COLO668 (cell line): ENCODE data around the gene HEATR9.

Source experiments
- DNase-seq: peaks from one replicate; lab custom pipeline; 2025; ENCODE audit not compliant: unreplicated experiment; lab: John Stamatoyannopoulos, UW

Gene HEATR9

DNA sequence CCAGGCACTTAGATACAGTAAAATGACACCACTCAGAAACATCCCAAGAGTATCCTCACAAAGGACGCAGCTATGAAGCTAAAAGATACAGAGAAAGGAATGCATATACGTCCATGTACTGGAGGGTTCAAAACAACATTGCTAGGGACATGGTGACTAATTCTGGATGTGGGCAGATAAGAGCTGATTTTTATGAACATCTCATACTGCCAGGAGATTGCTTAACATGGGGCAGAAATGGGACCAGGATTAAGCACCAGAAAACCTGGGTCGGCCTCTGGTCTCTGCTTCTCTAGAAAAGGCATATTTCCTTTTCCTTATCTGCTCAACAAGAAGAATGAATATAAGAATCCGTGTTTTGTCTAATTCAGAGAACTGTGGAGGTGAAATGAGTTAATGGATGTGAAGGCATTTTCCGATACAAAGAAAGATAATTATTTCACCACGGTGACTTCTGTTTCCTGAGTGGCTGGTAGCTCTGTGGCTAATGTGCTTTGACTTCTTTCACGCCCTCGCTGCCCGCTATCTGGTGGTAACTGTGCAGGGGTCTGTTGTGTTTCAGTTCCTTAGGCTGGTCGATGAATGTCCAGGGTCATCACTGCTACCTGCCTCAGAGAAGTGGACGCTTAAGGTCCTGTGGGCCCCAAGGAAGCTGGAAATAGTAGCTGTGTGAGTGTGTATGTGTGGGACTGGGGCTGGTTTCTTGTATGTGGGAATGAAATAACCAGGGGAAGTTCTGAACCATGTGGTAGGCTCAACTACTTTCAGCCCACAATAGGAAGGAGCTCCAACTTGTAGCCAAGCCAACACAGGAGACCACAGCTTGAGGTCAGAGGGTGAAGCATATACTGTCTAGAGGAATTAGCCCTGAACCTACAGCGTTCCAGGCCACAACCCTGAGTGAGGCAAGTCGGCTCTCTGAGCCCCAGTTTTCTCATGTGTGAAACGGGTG lies 27.2 kb upstream of the HEATR9 start:
- no peak for DNase-seq

DNA sequence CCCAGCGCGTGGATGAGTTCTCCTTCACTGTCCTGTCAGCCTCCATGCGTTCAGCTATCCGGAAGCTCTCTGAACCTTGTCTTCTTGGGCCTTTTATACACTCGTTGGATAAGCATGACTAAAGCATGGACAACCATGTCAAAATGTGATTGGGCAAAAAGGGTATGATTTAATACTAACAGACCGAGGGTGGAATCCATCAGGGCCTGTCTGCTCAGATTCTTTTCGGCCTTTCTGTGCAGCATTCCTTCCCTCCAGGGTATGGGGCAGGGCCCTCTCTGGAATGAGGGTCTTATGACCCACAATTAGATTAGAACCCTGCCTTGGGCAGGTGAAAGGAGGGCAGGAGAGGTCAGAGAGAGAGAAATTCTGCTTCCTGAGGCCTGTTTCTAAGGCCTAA lies 25.5 kb upstream of the HEATR9 start:
- no peak for DNase-seq

DNA sequence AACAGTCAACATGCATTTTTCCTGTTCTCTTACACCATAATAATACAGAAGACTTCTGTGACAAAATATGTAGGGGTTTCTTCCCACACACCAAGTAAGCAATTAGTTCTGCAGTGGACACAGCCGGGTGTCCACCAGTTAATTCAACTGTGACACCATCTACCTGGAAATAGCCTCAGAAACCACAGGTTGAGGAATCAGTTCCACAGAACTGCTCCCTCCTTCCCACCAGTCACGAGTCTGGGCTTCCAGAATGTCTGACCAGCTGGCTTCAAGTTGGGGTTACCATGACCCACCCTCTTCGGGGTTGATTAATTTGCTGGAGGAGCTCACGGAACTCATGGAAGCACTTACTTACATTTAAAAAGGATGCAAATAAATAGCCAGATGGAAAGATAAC lies 25.1 kb upstream of the HEATR9 start:
- DNase-seq: no peak

DNA sequence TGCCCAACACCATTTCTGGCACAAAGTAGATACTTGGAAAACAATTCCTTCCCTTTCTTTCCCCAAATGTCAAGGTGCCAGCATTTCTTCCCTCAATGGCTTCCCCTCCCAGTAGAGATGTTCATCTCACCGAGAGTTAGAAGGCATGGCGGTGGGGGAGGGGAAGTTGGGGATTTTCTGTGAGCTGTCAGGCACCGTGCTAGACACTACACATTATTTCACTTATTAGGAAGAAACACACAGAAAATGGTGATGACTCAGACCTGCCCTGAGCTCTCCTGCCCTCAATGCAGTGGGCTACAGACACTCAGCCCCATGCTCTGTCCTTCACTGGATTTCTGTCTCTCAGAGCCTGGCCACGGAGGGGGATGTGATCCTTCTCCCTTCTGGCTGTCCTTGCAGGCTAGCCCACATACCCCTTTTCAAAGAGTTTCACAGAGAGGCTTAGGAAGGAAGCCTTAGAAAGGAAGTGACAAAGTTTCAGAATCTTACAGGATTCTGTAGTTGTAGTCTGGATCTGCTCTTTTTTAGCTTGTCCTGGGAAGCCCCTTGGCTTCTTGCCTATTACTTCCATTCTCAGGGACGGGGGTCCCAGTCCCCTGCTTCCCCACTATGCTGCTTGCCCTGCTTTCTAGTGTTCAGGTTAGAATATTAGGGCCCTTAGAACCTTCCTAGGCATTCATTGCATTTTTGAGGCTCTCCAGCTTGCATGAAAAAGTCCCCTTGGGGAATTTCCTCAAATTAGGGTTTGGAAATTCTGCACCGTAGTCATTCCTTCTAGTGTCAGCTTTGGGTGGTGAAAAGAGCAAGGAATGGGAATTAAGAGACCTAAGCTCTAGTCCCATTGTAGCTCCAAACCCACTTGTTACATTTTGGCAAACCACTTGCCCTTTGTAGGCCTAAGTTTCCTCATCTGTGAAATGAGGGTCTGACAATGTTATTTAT lies 23.7 kb upstream of the HEATR9 start:
- no peak for DNase-seq

DNA sequence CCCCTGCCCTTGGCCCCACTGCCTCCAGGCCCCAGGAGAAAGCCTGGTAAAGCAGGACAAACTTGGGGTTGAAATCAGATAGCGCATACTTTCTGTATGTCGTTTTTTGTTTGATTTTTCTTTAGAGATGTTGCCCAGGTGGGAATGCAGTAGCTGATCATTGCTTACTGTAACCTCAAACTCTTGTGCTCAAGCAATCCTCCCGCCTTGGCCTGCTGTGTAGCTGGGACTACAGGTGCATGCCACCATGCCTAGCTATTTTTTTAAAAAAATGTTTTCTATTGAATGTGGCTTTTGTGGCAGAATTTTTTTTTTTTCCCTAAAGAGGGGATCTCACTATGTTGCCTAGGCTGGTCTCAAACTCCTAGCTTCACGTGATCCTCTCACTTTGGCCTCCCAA lies 22.6 kb upstream of the HEATR9 start:
- no peak for DNase-seq

DNA sequence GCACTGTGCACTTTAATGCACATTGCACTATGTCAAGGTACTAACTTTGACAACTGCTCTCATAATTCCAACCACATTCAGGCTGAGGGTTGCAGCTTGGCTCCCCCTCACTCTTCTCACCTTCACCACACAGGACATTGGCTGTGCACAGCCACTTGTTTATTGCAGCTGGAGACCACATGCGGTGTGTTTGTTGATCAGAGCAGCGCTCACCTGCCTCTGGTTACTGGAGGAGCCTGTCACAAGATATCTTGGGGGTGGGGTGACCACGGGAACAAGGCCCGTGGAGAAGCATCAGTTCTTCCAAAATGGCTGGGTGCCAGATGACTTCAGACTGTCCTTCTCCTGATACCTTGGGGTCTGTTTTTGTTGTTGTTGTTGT lies 22.1 kb upstream of the HEATR9 start:
- DNase-seq: peak; percentile 52

DNA sequence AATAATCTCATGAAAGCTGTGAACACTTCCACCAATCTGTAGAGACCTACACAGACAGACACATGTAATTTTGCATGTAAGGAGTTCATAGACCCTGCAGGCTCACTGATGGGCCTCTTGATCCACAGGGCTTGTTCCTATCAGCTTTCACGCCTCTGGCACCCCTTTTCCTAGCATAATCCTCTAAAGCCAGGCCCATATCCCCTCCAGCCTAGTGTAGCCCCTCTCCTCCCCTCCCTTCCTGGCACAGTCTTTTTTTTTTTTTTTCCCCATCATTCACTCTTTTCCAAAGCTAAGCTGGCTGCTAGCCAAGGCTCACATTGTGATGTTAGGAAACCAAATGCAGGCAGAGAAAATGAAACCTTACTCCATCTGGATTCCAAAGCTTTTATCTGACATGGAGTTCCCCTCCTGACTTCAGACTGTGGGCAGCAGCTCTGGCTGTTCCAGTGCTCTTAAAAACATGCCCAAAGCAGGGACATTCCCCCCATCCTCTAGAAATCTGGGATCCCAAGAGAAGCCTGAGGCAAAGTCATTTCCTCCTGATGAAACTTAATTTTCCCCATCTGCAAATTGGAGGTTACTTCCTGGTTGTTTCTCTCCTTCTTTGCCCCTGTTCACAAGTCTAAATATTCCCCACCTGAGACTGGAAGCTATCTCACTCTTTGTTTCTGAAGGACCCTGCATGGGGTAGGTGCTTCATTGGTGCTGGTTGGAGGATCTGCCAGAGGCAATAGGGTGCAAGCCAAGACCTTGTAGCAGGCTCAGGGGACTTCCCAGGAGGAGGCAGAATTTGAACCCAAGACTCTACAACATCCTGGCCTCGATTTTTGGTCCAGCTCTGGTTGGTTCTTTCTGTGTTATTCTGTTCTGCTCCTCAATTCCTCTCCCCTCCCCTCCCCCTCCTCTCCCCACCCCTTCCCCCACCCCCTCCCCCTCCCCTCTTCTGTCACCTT lies 21.4 kb upstream of the HEATR9 start:
- peak; percentile 17 for DNase-seq

DNA sequence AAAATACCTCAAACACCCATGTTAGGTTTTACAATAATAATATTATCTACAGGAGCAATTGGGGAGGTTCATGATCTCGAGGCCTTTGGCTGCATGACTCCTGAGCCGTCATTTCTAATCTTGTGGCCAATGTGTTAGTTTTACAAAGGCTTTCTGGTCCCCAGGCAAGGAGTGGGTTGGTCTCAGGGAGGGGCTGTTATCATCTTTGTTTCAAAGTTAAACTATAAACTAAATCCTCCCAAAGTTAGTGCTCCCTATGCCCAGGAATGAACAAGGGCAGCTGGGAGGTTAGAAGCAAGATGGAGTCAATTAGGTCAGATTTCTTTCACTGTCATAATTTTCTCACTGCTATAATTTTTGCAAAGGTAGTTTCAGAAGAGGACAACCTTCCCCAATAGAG lies 20.6 kb upstream of the HEATR9 start:
- no peak for DNase-seq

DNA sequence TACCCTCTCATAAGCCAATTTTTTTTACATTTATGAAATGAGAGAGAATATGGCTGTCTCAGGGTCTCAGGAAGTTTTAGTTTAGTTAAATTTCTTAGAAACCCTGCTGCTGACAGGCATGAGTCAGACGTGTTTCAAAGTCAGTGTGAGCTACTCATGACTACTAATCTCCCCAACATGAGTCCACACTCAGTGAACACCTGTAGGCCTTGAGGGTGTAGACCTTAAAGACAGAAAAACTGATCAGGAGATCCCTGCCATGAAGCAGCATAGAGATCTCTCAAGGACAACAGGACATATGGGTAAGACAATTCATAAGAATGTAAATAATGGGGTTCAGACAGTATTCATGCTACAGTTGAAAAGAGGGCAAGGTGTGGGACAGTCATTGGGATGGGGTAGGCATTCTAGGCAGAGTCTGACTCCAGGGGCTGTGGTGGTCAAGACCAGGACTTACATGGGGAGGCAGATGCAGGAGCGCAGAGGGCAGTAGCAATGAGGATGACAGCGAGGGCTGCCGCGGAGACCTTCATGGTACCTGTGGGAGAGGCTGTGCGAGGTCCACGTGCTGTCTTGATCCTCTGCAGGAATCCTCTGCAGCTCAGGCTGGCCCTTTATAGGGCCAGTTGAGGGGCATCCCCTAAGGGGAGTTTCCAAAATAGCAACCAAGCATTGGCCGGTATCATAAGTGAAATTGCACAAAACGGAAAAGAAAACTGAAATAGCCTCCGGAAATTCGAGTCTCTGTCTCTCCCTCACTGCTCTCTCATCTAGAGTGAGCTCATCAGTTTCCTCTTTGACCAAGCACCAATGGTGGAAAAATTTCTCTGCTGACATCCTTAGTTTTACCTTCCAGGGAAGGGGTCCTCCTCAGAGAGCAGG lies 11.3 kb upstream of the HEATR9 start, which contains the start of gene CCL5:
TSS of gene CCL5 (minus strand) at position 588 of the 882 bp plus-strand sequence.
- DNase-seq: no peak

DNA sequence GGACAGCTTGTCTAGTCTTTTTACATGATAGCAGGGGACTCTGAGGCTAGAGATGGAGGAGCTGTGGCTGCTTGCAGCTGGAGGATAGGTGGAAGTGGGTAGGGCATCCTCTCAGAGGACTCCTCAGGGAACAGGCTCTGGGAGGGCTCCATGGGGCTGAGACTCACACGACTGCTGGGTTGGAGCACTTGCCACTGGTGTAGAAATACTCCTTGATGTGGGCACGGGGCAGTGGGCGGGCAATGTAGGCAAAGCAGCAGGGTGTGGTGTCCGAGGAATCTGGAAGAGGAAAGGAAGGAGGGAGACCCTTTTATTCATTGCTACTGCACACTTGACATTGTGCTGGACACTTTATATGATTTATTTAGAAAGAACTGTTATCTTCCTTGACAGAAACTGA lies 9.7 kb upstream of the HEATR9 start:
- DNase-seq: no peak

DNA sequence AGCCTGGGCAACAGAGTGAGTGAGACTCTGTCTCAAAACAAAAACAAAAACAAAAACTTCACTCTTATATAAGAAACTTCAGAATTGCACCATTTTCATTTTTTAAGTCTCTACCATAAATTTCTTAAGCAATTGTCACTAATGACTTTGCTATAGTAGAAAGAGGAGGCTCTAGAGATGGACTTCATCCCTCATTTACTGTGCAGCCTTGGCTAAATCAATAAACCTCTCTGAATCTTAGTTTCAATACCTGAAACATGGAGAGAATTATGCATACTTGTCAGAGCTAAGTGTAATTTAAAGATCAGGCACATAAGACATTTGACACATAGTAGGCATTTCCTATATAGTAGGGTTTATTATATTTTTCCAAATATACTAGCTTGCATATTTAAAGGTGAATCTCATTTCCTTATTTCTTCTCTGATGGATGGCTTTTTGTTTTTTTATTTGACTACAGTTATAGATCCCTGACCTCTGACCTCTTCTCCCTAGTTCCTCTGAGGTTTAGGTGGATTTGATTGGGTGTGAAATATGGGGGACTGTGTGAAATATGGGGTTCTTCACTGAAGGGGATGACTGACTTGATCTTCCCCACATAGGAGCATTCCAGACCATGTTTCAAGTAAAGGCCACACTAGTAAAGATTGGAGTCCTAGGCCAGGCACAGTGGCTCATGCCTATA lies 8.8 kb upstream of the HEATR9 start:
- no peak for DNase-seq

DNA sequence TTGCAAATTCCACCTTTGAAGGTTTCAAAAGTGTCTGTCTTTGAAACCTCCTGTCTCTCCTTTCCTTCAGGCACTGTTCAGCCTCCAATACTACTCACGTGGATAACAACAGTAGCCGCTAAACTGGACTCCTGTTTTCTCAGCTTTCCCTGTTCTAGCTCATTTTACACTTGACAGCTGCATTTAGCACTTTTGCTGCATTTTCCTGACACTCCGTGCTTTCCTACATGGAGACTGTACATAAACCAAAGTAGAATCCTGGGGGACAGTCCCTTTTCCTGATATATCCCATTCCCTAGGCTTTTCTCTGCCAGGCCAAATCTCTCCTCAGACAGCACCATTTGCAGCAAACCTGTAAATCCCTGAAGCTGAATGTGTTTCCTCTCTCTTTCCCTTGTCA lies 7.8 kb upstream of the HEATR9 start:
- DNase-seq: no peak

DNA sequence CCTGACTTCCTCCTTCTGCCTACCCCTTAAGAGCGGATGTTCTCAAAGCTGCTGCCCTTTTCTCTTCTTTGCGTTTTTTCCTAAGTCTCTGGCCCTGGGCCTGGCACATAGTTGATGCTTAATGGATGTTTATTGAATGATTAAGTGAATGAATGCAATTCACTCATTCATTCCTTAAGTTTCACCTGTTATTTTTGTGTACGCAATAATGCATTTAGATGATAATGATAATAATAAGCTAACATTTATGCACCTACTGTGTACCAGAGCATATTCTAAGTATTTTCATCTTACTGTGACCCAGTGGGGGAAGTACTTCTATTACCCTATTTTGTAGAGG lies 7.1 kb upstream of the HEATR9 start:
- DNase-seq: no peak

DNA sequence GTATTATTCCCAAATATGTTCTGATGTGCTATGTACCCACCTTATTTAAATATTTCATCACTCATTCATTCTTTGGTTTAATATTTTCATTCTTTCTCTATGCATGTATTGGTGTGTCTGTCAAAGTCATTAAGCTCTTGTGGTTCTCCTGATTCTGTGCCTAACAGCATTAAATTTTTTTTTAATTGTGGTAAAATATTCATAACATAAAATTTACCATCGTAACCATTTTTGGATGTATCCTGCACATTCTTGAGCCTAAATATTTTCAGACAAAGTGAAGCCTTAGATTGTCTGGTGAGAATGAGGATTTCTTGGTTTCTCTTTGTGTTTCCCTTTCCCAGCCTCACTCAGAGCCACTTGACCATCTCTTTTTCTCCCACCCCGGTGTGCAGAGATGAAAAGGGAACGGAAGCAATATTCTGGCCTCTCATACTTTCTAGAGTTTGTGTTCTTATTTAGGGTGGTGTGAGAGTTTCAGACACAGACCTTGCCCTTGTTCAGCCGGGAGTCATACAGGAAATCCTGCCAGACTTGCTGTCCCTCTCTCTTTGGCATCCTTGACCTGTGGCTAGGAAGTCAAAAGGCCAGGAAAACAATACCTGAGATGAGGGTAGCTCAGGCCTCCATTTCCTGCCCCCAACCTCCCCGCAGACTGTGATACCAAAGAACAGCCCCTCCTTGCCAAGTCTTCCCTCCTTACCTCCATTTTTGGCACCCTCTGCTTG lies 6.5 kb upstream of the HEATR9 start:
- DNase-seq: no peak

DNA sequence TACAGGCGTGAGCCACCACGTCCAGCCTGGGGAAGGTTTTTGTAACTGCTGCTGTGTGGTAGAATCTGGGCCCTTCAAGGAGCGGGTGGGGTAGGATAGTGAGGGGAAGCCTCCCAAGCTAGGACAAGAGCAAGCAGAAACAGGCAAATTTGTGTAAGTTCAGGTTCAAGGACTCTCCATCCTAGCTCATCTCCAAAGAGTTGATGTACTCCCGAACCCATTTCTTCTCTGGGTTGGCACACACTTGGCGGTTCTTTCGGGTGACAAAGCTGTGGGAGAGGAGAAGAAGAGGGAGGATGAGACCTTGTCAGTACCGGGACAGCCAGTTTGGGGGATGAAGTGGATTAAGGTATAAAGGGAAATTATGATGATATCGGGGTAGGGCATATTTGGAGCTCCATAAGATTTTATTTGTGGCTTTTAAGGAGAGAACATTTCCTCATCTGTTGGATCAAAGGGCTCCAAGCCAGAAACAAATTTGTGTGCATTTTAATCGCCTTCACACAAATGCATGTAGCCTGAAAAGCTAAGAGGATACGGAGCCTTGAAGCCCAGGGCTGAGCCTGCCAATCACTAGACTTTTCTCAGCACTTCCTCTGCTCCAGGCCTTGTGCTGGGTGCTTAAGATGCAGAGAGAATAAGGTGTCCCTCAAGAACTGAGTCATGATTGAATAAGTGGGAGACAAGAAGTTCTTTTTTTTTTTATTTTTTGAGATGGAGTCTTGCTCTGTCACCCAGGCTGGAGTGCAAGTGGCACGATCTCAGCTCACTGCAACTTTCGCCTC lies 3.7 kb upstream of the HEATR9 start:
- no peak for DNase-seq

DNA sequence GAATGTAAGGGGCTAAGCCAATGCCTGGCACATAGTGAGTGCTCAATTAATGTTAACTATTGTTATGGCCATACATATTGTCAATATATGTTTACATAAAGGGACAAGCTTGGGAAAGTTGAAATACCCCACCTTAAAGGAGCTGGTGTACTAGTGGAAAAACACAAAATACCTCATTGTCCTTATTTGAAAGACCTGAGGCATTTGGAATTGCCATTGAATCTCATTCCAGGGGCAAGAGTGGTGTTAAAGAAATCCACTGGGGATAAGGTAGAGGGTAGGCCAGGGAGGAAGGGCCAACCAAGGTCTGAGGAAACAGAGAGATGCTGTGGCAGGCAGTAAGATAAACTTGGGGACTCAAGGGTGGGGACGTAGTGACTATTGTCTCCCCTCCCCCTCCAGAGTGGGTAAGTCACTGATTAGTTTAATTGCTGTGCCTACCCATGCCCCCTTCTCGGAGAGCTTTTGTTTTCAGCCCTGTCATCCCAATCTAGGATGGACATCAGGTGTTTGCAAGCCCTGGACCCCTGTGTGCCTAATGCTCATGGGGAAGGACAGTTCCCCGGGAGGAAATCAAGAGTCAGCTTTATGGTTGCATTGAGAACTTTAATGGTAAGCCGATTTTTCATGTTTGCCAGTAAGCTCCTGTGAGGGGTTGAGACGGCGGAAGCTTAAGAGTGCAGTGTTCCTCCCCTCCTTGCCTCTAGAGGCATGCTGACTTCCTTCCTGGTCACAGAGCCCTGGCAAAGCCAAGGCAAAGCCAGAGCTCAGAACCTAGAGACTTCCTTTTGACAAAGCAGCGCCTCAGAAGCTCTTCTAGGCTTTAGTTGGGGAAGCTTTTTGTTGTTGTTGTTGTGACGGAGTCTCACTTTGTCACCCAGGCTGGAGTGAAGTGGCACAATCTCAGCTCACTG lies 2.5 kb upstream of the HEATR9 start:
- no peak for DNase-seq

DNA sequence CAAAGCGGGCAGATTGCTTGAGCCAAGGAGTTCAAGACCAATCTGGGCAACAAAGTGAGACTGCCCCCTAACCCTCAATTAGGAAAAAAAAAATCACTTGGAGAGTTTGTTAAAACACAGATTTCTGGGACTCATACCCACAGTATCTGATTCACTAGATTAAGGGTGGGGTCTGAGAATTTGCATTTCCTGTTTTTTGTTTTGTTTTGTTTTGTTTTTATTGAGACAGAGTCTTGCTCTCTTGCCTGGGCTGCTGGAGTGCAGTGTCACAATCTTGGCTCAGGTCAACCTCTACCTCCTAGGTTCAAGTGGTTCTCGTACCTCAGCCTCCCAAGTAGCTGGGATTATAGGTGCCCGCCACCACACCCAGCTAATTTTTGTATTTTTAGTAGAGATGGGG lies 1.1 kb downstream of the HEATR9 start:
- DNase-seq: no peak
